HG03280 (cell line): ENCODE measurements around the gene SMAD5.

Experiments used
- ATAC-seq: cut with Tn5 transposase; IDR thresholded peaks from one replicate; pipeline ENCODE4 v1.9.1; 2021; ENCODE audit warnings: mild to moderate bottlenecking, moderate library complexity; ENCODE audit not compliant: unreplicated experiment

The SMAD5 gene

GRCh38 chr5:136114414-136115125 lies 18.1 kb upstream of the SMAD5 start:
- no peak for ATAC-seq

- ATAC-seq: no peak
Measured at GRCh38 chr5:136115183-136115865, 17.3 kb upstream of the SMAD5 start.

GRCh38 chr5:136120529-136120928 lies 12.1 kb upstream of the SMAD5 start:
- no peak for ATAC-seq

- no peak for ATAC-seq
Measured at GRCh38 chr5:136123236-136123768, 9.3 kb upstream of the SMAD5 start.

GRCh38 chr5:136127560-136127959 lies 5.1 kb upstream of the SMAD5 start:
- ATAC-seq: no peak

GRCh38 chr5:136128481-136128880 lies 4.2 kb upstream of the SMAD5 start:
- ATAC-seq: no peak

- ATAC-seq: no peak
Measured at GRCh38 chr5:136129445-136129844, 3.2 kb upstream of the SMAD5 start.

- ATAC-seq: no peak
Measured at GRCh38 chr5:136130581-136130980, 2.1 kb upstream of the SMAD5 start.

- ATAC-seq: no peak
Measured at GRCh38 chr5:136132087-136132486, 558 bp upstream of the SMAD5 start.

- ATAC-seq: peak; percentile 23
Measured at GRCh38 chr5:136133222-136133921, 727 bp downstream of the SMAD5 start.

- no peak for ATAC-seq
Measured at GRCh38 chr5:136133922-136134379, 1.3 kb downstream of the SMAD5 start.

GRCh38 chr5:136134653-136135052 lies 2.0 kb downstream of the SMAD5 start:
- no peak for ATAC-seq

GRCh38 chr5:136135536-136135935 lies 2.9 kb downstream of the SMAD5 start:
- ATAC-seq: no peak

GRCh38 chr5:136137497-136138220 lies 5.0 kb downstream of the SMAD5 start:
- no peak for ATAC-seq

GRCh38 chr5:136141561-136141960 lies 8.9 kb downstream of the SMAD5 start:
- ATAC-seq: peak; percentile 69

- no peak for ATAC-seq
Measured at GRCh38 chr5:136143312-136143711, 10.7 kb downstream of the SMAD5 start.

GRCh38 chr5:136143763-136144162 lies 11.1 kb downstream of the SMAD5 start:
- ATAC-seq: no peak

- ATAC-seq: peak; percentile 82
Measured at GRCh38 chr5:136145030-136145429, 12.4 kb downstream of the SMAD5 start.

- ATAC-seq: no peak
Measured at GRCh38 chr5:136146201-136146600, 13.6 kb downstream of the SMAD5 start.

- no peak for ATAC-seq
Measured at GRCh38 chr5:136147632-136148031, 15.0 kb downstream of the SMAD5 start.

- no peak for ATAC-seq
Measured at GRCh38 chr5:136149891-136150290, 17.2 kb downstream of the SMAD5 start.
